M059J (cell line): ENCODE data around the gene LIPJ. TPM values are rescaled to one million over a fixed set of nuclear protein-coding genes. Genes with fewer than 3 reads are reported as not detected.

Experiments
- DNase-seq: peaks from one replicate; pipeline ENCODE4 v3.0.0-alpha.2; 2012; ENCODE audit warnings: low read depth
- total RNA-seq: library from RNA; depleted of rRNA; stranded (reverse); fragments of >200 nt; shearing (Covaris generic); gene quantifications from 2 replicates; pipeline ENCODE4 v1.2.3, GENCODE V29; 2014; rRNA removed

LIPJ gene, protein sequence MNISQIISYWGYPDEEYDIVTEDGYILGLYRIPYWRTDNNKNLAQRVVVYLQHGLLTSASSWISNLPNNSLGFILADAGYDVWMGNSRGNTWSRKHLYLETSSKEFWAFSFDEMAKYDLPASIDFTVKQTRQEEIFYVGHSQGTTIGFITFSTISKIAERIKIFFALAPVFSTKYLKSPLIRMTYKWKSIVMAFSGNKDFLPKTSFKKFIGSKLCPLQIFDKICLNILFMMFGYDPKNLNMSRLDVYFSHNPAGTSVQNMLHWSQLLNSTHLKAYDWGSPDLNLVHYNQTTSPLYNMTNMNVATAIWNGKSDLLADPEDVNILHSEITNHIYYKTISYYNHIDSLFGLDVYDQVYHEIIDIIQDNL
- total RNA-seq = not detected in 2 replicates

DNA sequence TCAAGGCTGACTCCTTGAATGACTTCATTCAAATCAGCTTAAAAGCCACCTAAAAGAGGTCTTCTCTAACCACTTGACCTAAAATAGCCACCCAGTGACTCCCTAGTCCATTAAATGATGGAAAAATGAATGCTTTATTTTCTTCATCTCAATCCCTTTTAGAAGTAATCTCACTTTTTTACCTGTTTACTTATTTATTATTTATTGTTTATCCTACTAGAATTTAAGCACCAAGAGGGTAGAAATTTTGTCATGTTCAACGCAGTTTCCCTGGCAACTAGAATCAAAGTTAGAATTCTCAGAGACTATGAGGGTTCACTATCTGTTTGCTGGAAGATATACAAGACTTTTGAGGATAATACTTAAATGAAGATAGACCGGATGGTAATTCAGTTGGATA, at the start of gene LIPJ:
TSS of gene LIPJ (plus strand) at position 301 of the 400 bp plus-strand sequence. CDS start 3,926 bp downstream, outside the sequence.
- no peak for DNase-seq

- DNase-seq = no peak
Measured at GRCh38 chr10:88537322-88537721, 49.2 kb upstream of the LIPJ start.

GRCh38 chr10:88538048-88538447, 48.5 kb upstream of the LIPJ start:
- peak; percentile 47 for DNase-seq

- no peak for DNase-seq
Measured at GRCh38 chr10:88540351-88540750, 46.2 kb upstream of the LIPJ start.

DNA sequence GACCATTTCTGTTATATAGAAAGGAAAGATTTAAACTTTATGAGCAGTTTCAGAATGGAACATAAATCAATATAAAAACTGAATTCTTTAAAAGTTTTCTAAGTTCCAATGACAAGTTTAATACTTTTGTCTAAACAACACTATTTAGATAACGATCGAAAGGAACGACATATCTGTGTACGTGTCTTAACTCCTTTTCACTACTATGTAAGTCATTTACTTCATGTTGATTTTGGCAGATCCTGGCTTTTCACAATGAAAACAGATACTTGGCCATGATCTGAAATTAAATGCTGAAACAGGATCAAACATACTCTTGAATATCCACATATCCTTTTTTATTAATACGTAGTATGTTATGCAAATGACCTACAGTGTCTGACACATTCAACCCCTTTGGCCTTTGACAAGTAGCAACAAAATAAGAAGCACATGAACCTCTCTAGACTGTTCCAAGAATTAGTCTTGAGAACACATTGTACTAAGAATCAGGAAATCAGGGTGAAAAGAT, 45.4 kb upstream of the LIPJ start:
- no peak for DNase-seq

- no peak for DNase-seq
Measured at GRCh38 chr10:88542522-88542921, 44.0 kb upstream of the LIPJ start.

DNA sequence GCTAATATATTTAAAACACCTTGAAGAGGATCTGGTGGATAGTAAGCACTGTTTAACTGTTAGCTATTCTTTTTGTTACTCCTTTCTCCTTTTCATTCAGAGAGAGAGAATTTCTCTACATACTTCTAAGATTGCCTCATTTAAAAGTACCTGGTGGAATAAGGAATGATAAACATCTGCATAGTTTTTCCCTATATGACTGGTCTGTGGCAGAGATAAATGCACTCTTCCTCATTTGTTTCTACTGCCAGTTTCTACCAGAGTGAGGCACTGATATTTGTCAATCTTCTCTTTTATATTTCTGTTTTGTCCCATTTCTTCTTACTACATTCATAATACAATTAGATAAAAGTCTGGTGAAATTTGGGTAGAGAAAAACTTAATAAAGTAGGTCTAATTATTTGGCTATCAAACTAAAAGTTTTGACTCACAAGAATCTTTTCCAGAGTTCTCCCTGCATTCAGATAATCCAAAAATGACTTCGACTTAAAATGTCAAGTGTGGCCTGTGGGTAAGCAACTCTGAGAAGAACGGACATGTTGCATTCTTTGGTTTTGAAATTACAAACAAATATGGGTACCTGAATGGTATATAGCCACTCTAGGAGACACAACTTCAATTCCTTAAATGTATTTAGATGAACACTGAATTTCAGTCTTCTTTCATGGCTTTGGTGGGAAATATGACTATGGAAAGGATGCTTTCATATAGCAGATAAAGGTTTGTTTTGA, 42.3 kb upstream of the LIPJ start:
- DNase-seq = no peak

GRCh38 chr10:88545359-88545758, 41.2 kb upstream of the LIPJ start:
- no peak for DNase-seq

GRCh38 chr10:88546497-88546896, 40.1 kb upstream of the LIPJ start:
- DNase-seq = no peak

GRCh38 chr10:88551246-88551645, 35.3 kb upstream of the LIPJ start:
- DNase-seq = no peak

DNA sequence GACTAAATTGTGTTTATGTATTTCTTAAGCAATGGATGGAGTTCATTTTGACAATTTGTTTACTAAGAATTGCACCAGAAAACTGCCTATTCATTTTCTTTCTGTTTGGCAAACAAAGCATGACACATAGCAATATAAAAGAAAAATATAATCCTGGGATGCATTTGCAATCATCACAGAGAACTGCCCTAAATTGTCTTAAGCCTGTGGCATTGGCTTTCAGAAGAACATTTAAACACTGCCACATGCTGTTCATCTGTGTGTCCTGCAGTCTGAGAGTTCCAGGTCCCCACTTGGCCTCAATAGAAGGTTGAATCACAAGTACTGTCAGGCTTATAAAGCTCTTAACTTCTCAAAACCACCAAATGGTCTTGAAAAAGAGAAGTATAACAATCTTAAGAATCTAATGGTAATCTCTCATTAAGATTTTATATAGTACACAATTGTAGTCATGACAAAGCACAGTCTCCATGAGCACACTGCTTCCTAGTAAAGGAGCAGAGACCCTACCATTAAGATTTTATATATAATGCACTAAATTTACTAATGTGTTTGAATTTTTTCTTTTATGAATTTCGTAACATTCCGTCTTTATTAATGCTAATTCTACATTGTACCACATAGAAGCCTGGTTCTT, 33.3 kb upstream of the LIPJ start:
- peak; percentile 75 for DNase-seq

DNA sequence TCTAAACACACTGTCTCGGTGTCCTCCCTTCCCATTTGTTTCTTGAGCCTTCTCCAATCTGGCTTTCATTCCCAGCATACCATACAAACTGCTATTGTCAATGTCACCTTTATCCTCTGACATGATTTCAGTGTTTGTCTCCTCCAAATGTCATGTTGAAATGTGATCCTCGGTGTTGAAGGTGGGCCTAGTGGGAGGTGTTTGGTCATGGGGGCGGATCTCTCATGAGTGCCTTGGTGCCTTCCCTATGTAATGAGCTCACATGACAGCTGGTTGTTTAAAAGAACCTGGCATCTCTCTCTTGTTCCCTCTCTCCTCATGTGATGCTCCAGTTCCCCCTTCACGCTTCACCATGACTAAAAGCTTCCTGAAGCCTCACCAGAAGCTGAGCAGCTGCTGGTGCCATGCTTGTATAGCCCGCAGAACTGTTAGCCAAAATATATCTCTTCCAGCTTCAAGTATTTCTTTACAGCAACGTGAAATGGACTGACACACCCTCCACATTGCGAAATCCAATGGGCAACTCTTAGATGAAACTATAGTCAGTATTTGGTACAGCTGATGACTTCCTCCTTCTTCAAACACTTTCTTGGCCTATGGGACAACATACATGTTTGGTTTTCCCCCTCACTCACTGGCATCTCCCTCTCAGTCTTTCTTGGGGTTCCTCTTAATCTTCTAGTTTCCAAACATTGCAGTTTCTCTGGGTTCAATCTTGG, 31.2 kb upstream of the LIPJ start:
- DNase-seq = no peak

DNA sequence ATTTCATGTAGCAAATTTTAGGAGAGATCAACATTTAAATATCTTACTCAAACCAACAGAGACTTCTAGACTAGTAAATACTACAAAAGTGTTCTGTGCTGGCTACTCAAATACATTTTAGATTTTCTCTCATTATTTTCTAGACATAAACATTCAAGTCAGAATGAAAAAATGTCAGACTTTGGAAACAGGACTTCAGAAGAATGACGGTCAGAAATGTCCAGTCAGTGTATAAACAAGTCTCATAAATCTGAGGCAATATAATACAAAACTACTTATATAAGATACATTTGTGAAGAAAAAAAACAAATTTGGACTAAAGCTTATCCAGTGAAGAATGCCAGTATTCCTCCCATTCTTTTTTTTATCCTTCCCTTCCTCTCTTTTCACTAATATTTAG, 29.3 kb upstream of the LIPJ start:
- no peak for DNase-seq

- DNase-seq = peak; percentile 78
Measured at GRCh38 chr10:88557658-88558057, 28.9 kb upstream of the LIPJ start.

GRCh38 chr10:88562152-88562551, 24.4 kb upstream of the LIPJ start:
- no peak for DNase-seq

GRCh38 chr10:88565072-88565471, 21.5 kb upstream of the LIPJ start:
- DNase-seq = peak; percentile 41

DNA sequence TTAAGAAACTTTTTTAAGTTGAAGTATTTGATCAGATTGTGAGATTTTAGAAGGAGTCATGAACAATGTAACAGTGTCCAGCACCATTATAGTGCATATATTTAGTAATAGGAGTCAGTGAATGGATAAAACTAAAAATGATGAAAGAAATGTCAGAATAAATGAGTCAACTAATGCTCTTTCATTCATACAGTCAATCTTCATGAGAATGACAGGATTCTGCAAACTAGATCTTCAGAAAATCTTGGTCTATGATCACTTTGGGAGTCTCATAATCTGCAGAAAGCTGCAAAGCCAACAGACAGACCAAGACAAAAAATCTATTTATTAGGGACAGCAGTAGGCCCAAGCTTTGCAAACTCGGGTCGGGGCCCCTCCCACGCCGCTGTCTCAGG, 4.2 kb upstream of the LIPJ start:
- no peak for DNase-seq

DNA sequence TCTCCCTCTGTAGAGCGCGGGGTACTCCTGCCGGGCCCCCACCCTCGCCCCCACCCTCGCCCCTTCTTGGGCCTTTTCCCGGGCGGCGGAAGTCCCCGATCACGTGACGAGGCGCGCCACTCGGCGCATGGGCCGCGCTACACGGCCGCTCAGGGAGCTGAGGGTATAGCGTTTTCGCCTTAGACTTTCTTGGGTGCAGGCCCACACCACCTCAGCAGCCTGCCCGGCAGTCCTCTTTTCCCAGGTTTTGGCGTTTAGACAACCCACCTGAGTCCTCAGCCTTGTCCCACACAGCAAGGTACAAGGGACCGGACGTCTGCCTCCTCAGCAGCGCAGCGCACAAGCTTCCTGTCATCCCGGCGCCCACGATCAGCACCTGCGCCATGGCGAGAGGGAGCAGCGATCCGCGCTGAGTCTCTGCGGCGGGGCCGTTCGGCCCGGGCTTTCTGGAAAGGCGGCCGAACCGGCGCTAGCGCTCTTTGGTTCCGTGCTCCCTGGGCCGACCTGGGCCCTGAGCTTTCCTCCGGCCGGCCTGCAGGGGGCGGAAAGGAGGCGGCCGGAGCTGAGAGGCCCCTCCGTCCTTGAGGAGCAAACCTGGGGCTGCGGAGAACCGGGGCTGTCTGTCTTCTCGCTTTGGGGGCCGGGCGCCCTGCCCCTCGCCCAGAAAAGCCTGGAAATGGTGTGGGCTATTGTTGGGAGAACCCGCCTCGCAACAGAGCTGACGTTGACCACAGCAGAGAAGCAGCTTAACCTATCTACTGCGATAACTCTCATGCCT, 3.6 kb upstream of the LIPJ start, which contains the start of gene RNLS:
TSS of gene RNLS (minus strand) at position 513 of the 778 bp plus-strand sequence.
- peak; percentile 70 for DNase-seq

GRCh38 chr10:88583584-88583957, 3.0 kb upstream of the LIPJ start:
- no peak for DNase-seq

- peak; percentile 55 for DNase-seq
Measured at GRCh38 chr10:88592381-88592780, 5.8 kb downstream of the LIPJ start.

DNA sequence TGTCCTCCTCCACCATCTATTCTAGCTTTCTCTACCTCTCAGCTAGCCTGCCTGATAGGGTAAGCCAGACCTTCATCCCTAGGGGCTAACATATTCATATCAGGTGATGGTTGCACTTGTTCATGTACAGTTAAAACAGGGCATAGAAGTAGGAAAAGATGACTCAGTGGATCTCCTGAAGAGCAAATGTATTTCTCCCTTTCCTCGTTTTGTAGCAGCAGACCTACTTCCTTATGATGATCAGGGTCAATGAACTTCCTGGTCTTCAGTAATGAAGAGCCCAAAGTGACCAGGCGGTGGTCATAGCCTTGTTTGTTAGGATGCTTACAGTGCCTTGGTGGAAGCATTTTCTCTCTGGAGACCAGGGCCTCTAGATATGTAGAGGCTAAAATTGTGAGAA, 6.3 kb downstream of the LIPJ start:
- DNase-seq = no peak
